Stomach (tissue), 4 donors: ENCODE results near the gene PLA2G5.

ENCODE experiments used
- CTCF ChIP-seq, 7 experiments: fragments of 450-650 bp in 4 of 7; fragments of 200-600 bp in 3 of 7; sonication (generic) in 3 of 7; IDR thresholded peaks; one replicate each; pipeline ENCODE4 v1.5.1; 2016 to 2019; ENCODE audit warnings: antibody characterized with exemption in 7 of 7, control low read depth in 2 of 7, mild to moderate bottlenecking in 1 of 7
- POLR2A ChIP-seq, 4 donors: fragments of 450-650 bp; IDR thresholded peaks; one replicate each; pipeline ENCODE4 v1.6.1; 2016; ENCODE audit warnings: antibody characterized with exemption in 4 of 4, control low read depth in 2 of 4, mild to moderate bottlenecking in 1 of 4, moderate library complexity in 1 of 4
- POLR2AphosphoS5 ChIP-seq, 3 donors: sonication (generic); formaldehyde crosslinking; IDR thresholded peaks; one replicate each; pipeline ENCODE4 v1.6.1; 2016; ENCODE audit warnings: antibody characterized with exemption in 3 of 3

GRCh38 chr1:20102875-20103274 is 32.9 kb downstream of the PLA2G5 start:
- no peak for TF ChIP-seq CTCF (IDR thresholded peaks at IDR 0.05)
- TF ChIP-seq POLR2AphosphoS5 (IDR thresholded peaks at IDR 0.05), result peak in 1 of 3 donors; percentile 27
- TF ChIP-seq POLR2A (IDR thresholded peaks at IDR 0.05), result no peak
